ENCODE measurements around the gene SLC2A13.

DNA sequence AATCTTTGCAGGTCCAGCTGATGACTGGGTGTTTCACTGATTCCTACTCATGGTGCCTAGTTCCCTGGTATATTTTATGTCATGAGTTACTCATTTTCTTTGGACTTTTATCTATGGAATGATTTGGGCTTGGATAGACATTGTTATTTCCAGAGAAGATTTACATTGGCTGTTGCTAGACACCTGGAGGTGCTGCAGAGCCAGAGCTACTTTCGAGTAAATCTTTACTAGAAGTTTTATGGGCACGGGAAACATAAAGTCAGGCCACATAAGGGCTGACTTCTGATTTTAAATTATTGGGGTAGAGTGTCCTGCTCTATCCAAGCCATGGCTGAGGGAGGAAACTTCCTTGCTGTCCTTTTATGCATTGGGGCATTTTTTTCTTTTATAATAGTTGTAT, 310.4 kb downstream of the SLC2A13 start:
- TF ChIP-seq CTCF (IDR thresholded peaks at IDR 0.05 in 4 of 5, conservative IDR thresholded peaks at IDR 0.05 in 1 of 5): no peak
- no peak for TF ChIP-seq POLR2A (IDR thresholded peaks at IDR 0.05)
